ENCODE results near the gene FBXL7.

DNA sequence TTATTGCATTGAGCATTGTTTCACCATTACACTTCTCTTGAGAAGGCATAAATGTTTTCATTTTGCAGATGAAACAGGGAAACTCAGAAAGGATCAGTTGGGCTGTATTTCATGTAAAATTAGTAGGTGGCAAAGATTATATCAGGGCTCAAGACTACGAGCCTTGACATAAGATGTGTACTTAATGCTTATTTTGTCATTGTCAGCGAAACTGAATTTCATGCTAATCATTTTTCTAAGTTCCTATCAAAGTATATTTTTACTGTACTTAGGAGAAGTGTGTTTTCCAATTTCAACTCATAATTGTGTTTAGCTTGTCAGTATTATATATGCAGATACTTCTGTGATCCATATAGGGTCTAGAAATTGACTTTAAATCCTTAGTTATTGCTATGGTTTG, 123.8 kb downstream of the FBXL7 start:
- no peak for TF ChIP-seq POLR2A (IDR thresholded peaks at IDR 0.05)
- TF ChIP-seq, protein P1, sequence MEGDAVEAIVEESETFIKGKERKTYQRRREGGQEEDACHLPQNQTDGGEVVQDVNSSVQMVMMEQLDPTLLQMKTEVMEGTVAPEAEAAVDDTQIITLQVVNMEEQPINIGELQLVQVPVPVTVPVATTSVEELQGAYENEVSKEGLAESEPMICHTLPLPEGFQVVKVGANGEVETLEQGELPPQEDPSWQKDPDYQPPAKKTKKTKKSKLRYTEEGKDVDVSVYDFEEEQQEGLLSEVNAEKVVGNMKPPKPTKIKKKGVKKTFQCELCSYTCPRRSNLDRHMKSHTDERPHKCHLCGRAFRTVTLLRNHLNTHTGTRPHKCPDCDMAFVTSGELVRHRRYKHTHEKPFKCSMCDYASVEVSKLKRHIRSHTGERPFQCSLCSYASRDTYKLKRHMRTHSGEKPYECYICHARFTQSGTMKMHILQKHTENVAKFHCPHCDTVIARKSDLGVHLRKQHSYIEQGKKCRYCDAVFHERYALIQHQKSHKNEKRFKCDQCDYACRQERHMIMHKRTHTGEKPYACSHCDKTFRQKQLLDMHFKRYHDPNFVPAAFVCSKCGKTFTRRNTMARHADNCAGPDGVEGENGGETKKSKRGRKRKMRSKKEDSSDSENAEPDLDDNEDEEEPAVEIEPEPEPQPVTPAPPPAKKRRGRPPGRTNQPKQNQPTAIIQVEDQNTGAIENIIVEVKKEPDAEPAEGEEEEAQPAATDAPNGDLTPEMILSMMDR (IDR thresholded peaks at IDR 0.05): no peak

Measured in right lobe of liver (tissue), 4 donors.